SK-N-MC (cell line): ENCODE measurements around the gene PHF20.
"Not testable (repeated sequence)": the region's sequence is repeated elsewhere in the genome, so short reads cannot be mapped to it uniquely, and the experiment has no call there.

ENCODE experiments used
- DNase-seq: peaks from one replicate; pipeline ENCODE4 v3.0.0-alpha.2; 2011; ENCODE audit warnings: low read depth, low spot score
- H3K27ac ChIP-seq: fragments of 200-600 bp; sonication (generic); 2 replicates; pipeline ENCODE4 v1.5.1; 2016; ENCODE audit warnings: mixed run types
- H3K36me3 ChIP-seq: fragments of 200-600 bp; sonication (generic); 2 replicates; pipeline ENCODE4 v1.6.1; 2017; ENCODE audit warnings: antibody characterized with exemption, low read length, mixed read lengths; ENCODE audit not compliant: insufficient read depth
- H3K4me3 ChIP-seq: fragments of 200-600 bp; sonication (generic); 2 replicates; pipeline ENCODE4 v1.5.1; 2016
- H3K9ac ChIP-seq: fragments of 200-600 bp; sonication (generic); 2 replicates; pipeline ENCODE4 v1.8.0; 2017; ENCODE audit warnings: mixed run types, mixed read lengths; ENCODE audit not compliant: insufficient read length
- H3K9me3 ChIP-seq: fragments of 200-600 bp; sonication (generic); 2 replicates; pipeline ENCODE4 v1.6.1; 2017; ENCODE audit warnings: low read depth, mild to moderate bottlenecking, antibody characterized with exemption, low read length, moderate library complexity, mixed read lengths
- EZH2 ChIP-seq: fragments of 200-600 bp; sonication (generic); IDR thresholded peaks from one replicate; pipeline ENCODE4 v1.6.1; 2017; ENCODE audit warnings: antibody characterized with exemption
- FOXP2 ChIP-seq: optimal IDR thresholded peaks from 2 replicates; pipeline ENCODE3; 2011; ENCODE audit warnings: mild to moderate bottlenecking, moderate library complexity; ENCODE audit not compliant: insufficient read depth; ENCODE audit errors: extremely low read length, control extremely low read depth
- POLR2AphosphoS5 ChIP-seq: IDR thresholded peaks from 2 replicates; pipeline ENCODE4 v1.6.1; 2012; ENCODE audit warnings: mild to moderate bottlenecking, low read depth, low read length, borderline replicate concordance

Gene PHF20

GRCh38 chr20:35893942-35894341 is 122.1 kb downstream of the PHF20 start:
- no peak for DNase-seq
- Histone ChIP-seq H3K9ac (no peak overlapping the region), H3K9me3 (no peaks in the 10 kb centered on the region), H3K36me3 (no peaks in the 10 kb centered on the region), H3K4me3 (no peak overlapping the region), H3K27ac (no peak overlapping the region)
- TF ChIP-seq FOXP2 (no peak), EZH2 (no peak), POLR2AphosphoS5 (no peak)

- H3K9ac ChIP-seq, H3K9me3 ChIP-seq, H3K27ac ChIP-seq, DNase-seq, H3K4me3 ChIP-seq, H3K36me3 ChIP-seq: not testable (repeated sequence)
These were observed 123.7 kb downstream of the PHF20 start for GRCh38 chr20:35895516-35895915.

GRCh38 chr20:35899064-35899463 is 127.2 kb downstream of the PHF20 start:
- no peak for DNase-seq
- Histone ChIP-seq H3K9ac (no peak overlapping the region), H3K9me3 (no peaks in the 10 kb centered on the region), H3K36me3 (peaks cover 17% of the 10 kb centered on the region; the same call in 1 of the 2 replicates), H3K4me3 (no peak overlapping the region), H3K27ac (no peak overlapping the region)
- TF ChIP-seq EZH2 = no peak
- no peak for TF ChIP-seq FOXP2
- TF ChIP-seq POLR2AphosphoS5 = no peak

- H3K27ac ChIP-seq, DNase-seq, H3K9me3 ChIP-seq, H3K4me3 ChIP-seq, H3K9ac ChIP-seq: not testable (repeated sequence)
- peaks cover 22% of the 10 kb centered on the region; the same call in 1 of the 2 replicates for H3K36me3 ChIP-seq
These were observed 129.4 kb downstream of the PHF20 start for GRCh38 chr20:35901230-35901629.

GRCh38 chr20:35901678-35902544 is 130.1 kb downstream of the PHF20 start:
- TF ChIP-seq POLR2AphosphoS5 (no peak), EZH2 (no peak)
- H3K36me3 ChIP-seq = peaks cover 22% of the 10 kb centered on the region; the same call in 1 of the 2 replicates
- no peak overlapping the region for H3K4me3 ChIP-seq
- no peak overlapping the region for H3K27ac ChIP-seq
- no peaks in the 10 kb centered on the region for H3K9me3 ChIP-seq
- no peak for DNase-seq
- no peak overlapping the region for H3K9ac ChIP-seq

GRCh38 chr20:35902545-35902941 is 130.7 kb downstream of the PHF20 start:
- TF ChIP-seq POLR2AphosphoS5 (no peak), EZH2 (no peak), FOXP2 (no peak)

GRCh38 chr20:35903843-35904242 is 132.0 kb downstream of the PHF20 start:
- no peak for TF ChIP-seq POLR2AphosphoS5
- no peak for TF ChIP-seq FOXP2
- TF ChIP-seq EZH2 = no peak
- Histone ChIP-seq H3K9ac (no peak overlapping the region), H3K9me3 (no peaks in the 10 kb centered on the region), H3K4me3 (no peak overlapping the region), H3K36me3 (peaks cover 22% of the 10 kb centered on the region; the same call in 1 of the 2 replicates), H3K27ac (no peak overlapping the region)
- DNase-seq = no peak

More at GRCh38 chr20:35902545-35902941, 130.7 kb downstream of the PHF20 start:
- Histone ChIP-seq H3K36me3 (peaks cover 22% of the 10 kb centered on the region; the same call in 1 of the 2 replicates), H3K9me3 (no peaks in the 10 kb centered on the region), H3K9ac (no peak overlapping the region), H3K27ac (no peak overlapping the region), H3K4me3 (no peak overlapping the region)
- no peak for DNase-seq

- no peak for DNase-seq
- no peak for TF ChIP-seq EZH2
- no peak for TF ChIP-seq POLR2AphosphoS5
- no peak for TF ChIP-seq FOXP2
- Histone ChIP-seq H3K4me3 (no peak overlapping the region), H3K27ac (no peak overlapping the region), H3K9ac (no peak overlapping the region), H3K36me3 (peaks cover 15% of the 10 kb centered on the region; the same call in 1 of the 2 replicates), H3K9me3 (no peaks in the 10 kb centered on the region)
These were observed 133.3 kb downstream of the PHF20 start for GRCh38 chr20:35904982-35905663.
